WTC11 (cell line): Measurements from ENCODE around the gene MESP1. TPM values are rescaled to one million over a fixed set of nuclear protein-coding genes. Genes with fewer than 3 reads are reported as not detected.

Experiments
- ATAC-seq: fragments of 200-7000 bp; cut with Tn5 transposase; 2 replicates; pipeline ENCODE4 v1.10.0; 2021; ENCODE audit warnings: mild to moderate bottlenecking, moderate library complexity
- CTCF ChIA-PET: fragments of 300-600 bp; sonication (Branson Sonifier 250); formaldehyde crosslinking; loops from one replicate; lab custom pipeline; 2021; ENCODE audit warnings: antibody characterized with exemption; lab: Charles Lee
- POLR2A ChIA-PET: fragments of 350-600 bp; sonication (Branson Sonifier 250); formaldehyde crosslinking; loops from one replicate; lab custom pipeline; 2021; ENCODE audit warnings: antibody characterized with exemption; lab: Charles Lee
- DNase-seq: peaks from one replicate; pipeline ENCODE4 v3.0.0; 2021; ENCODE audit warnings: low spot score
- H3K27ac Mint-ChIP-seq: 2 replicates; pipeline ENCODE4 v1.8.0; 2021; ENCODE audit warnings: mixed read lengths
- H3K27me3 Mint-ChIP-seq: 2 replicates; pipeline ENCODE4 v1.8.0; 2021; ENCODE audit warnings: low read depth, mild to moderate bottlenecking, moderate library complexity, mixed read lengths
- H3K36me3 Mint-ChIP-seq: 2 replicates; pipeline ENCODE4 v1.8.0; 2021; ENCODE audit warnings: mixed read lengths
- H3K4me1 Mint-ChIP-seq: 2 replicates; pipeline ENCODE4 v1.8.0; 2022; ENCODE audit warnings: mixed read lengths
- H3K4me3 Mint-ChIP-seq: 2 replicates; pipeline ENCODE4 v1.8.0; 2021; ENCODE audit warnings: mild to moderate bottlenecking, moderate library complexity, mixed read lengths
- H3K9me3 Mint-ChIP-seq: 2 replicates; pipeline ENCODE4 v1.8.0; 2021; ENCODE audit warnings: mixed read lengths
- EMX1 ChIP-seq: fragments of 250-450 bp; sonication (Bioruptor Pico); IDR thresholded peaks from 2 replicates; pipeline ENCODE4 v1.8.0; 2021; ENCODE audit warnings: mild to moderate bottlenecking
- GTF2I ChIP-seq: fragments of 250-450 bp; sonication (Bioruptor Pico); conservative IDR thresholded peaks from 2 replicates; pipeline ENCODE4 v1.4.0; 2021; ENCODE audit warnings: mild to moderate bottlenecking
- JAZF1 ChIP-seq: fragments of 250-450 bp; sonication (Bioruptor Pico); IDR thresholded peaks from 2 replicates; pipeline ENCODE4 v1.9.0; 2021; ENCODE audit warnings: moderate library complexity, mild to moderate bottlenecking, inconsistent platforms
- NR3C1 ChIP-seq: sonication (generic); formaldehyde crosslinking; conservative IDR thresholded peaks from 2 replicates; pipeline ENCODE4 v1.8.1; 2023; ENCODE audit warnings: low read depth, mild to moderate bottlenecking, missing genetic modification reagents
- RORB ChIP-seq: fragments of 250-450 bp; sonication (Bioruptor Pico); IDR thresholded peaks from 2 replicates; pipeline ENCODE4 v1.9.0; 2021; ENCODE audit warnings: mild to moderate bottlenecking
- SMAD3 ChIP-seq: sonication (generic); formaldehyde crosslinking; IDR thresholded peaks from 2 replicates; pipeline ENCODE4 v1.8.0; 2022; ENCODE audit warnings: missing genetic modification reagents, mild to moderate bottlenecking, borderline replicate concordance
- SOX15 ChIP-seq: fragments of 250-450 bp; sonication (Bioruptor Pico); IDR thresholded peaks from 2 replicates; pipeline ENCODE4 v1.9.0; 2021; ENCODE audit warnings: mild to moderate bottlenecking
- ZNF138 ChIP-seq: sonication (generic); formaldehyde crosslinking; conservative IDR thresholded peaks from 2 replicates; pipeline ENCODE4 v1.8.1; 2022; ENCODE audit warnings: mild to moderate bottlenecking, moderate library complexity, missing genetic modification reagents
- ZNF317 ChIP-seq: sonication (generic); formaldehyde crosslinking; IDR thresholded peaks from 2 replicates; pipeline ENCODE4 v1.8.1; 2023; ENCODE audit warnings: low read depth, mild to moderate bottlenecking, moderate library complexity, missing genetic modification reagents, borderline replicate concordance
- total RNA-seq: library from RNA; stranded (reverse); gene quantifications from 3 replicates; pipeline ENCODE4 v1.2.3, GENCODE V29; 2021
- TF ChIP-seq, protein P1 (sequence below): sonication (generic); formaldehyde crosslinking; IDR thresholded peaks from 2 replicates; pipeline ENCODE4 v1.8.0; 2022; ENCODE audit warnings: mild to moderate bottlenecking, missing genetic modification reagents
- TF ChIP-seq, protein P2 (sequence below): fragments of 200-600 bp; IDR thresholded peaks from 2 replicates; pipeline ENCODE4 v1.8.0; 2022; ENCODE audit warnings: antibody characterized with exemption
- TF ChIP-seq, protein P3 (sequence below): sonication (generic); formaldehyde crosslinking; IDR thresholded peaks from 2 replicates; pipeline ENCODE4 v1.8.0; 2023; ENCODE audit warnings: missing genetic modification reagents, mild to moderate bottlenecking, borderline replicate concordance
- TF ChIP-seq, protein P4 (sequence below): sonication (generic); formaldehyde crosslinking; IDR thresholded peaks from 2 replicates; pipeline ENCODE4 v1.8.0; 2023; ENCODE audit warnings: missing genetic modification reagents
- TF ChIP-seq, protein P5 (sequence below): sonication (generic); formaldehyde crosslinking; IDR thresholded peaks from 2 replicates; pipeline ENCODE4 v1.8.1; 2023; ENCODE audit warnings: mild to moderate bottlenecking, missing genetic modification reagents, borderline replicate concordance

The MESP1 gene
- total RNA-seq, 1 experiment from 2014 or later = 0.50 TPM

DNA sequence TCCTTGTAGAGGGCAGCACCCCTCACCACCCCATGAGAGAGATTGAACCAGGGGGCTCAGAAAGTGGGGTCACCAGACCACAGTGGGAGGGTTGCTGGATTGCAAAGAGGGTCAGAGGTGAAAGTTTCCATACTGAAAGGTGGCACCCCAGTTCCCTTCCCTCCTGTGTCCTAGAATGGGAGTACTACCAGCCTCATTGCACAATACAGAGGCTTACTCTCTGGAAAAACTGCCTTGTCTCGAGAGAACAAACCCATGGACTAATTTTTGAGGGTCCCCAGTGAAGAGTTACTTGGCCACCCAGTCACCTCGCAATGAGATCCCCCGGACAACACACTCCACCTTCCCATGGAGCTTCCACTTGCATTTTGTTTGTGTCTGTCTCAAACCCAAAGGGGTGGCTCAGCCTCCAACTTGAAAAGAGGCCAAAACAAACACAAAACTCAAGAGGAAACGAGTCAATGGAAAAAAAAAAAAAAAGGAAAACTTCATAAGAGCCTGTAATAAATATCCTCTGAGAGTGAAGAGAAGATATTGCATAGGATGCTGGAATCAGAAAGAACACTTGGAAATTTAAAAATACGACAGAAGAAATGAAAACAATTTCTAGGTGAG, 43.7 kb upstream of the MESP1 start (continued):
- TF ChIP-seq, protein P1, sequence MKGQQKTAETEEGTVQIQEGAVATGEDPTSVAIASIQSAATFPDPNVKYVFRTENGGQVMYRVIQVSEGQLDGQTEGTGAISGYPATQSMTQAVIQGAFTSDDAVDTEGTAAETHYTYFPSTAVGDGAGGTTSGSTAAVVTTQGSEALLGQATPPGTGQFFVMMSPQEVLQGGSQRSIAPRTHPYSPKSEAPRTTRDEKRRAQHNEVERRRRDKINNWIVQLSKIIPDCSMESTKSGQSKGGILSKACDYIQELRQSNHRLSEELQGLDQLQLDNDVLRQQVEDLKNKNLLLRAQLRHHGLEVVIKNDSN = no peak
- TF ChIP-seq, protein P2, sequence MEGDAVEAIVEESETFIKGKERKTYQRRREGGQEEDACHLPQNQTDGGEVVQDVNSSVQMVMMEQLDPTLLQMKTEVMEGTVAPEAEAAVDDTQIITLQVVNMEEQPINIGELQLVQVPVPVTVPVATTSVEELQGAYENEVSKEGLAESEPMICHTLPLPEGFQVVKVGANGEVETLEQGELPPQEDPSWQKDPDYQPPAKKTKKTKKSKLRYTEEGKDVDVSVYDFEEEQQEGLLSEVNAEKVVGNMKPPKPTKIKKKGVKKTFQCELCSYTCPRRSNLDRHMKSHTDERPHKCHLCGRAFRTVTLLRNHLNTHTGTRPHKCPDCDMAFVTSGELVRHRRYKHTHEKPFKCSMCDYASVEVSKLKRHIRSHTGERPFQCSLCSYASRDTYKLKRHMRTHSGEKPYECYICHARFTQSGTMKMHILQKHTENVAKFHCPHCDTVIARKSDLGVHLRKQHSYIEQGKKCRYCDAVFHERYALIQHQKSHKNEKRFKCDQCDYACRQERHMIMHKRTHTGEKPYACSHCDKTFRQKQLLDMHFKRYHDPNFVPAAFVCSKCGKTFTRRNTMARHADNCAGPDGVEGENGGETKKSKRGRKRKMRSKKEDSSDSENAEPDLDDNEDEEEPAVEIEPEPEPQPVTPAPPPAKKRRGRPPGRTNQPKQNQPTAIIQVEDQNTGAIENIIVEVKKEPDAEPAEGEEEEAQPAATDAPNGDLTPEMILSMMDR = no peak
- TF ChIP-seq NR3C1 = no peak
- TF ChIP-seq SMAD3 (CRISPR knock-in tag) = no peak
- TF ChIP-seq ZNF317 (CRISPR knock-in tag) = no peak
- TF ChIP-seq, protein P3, sequence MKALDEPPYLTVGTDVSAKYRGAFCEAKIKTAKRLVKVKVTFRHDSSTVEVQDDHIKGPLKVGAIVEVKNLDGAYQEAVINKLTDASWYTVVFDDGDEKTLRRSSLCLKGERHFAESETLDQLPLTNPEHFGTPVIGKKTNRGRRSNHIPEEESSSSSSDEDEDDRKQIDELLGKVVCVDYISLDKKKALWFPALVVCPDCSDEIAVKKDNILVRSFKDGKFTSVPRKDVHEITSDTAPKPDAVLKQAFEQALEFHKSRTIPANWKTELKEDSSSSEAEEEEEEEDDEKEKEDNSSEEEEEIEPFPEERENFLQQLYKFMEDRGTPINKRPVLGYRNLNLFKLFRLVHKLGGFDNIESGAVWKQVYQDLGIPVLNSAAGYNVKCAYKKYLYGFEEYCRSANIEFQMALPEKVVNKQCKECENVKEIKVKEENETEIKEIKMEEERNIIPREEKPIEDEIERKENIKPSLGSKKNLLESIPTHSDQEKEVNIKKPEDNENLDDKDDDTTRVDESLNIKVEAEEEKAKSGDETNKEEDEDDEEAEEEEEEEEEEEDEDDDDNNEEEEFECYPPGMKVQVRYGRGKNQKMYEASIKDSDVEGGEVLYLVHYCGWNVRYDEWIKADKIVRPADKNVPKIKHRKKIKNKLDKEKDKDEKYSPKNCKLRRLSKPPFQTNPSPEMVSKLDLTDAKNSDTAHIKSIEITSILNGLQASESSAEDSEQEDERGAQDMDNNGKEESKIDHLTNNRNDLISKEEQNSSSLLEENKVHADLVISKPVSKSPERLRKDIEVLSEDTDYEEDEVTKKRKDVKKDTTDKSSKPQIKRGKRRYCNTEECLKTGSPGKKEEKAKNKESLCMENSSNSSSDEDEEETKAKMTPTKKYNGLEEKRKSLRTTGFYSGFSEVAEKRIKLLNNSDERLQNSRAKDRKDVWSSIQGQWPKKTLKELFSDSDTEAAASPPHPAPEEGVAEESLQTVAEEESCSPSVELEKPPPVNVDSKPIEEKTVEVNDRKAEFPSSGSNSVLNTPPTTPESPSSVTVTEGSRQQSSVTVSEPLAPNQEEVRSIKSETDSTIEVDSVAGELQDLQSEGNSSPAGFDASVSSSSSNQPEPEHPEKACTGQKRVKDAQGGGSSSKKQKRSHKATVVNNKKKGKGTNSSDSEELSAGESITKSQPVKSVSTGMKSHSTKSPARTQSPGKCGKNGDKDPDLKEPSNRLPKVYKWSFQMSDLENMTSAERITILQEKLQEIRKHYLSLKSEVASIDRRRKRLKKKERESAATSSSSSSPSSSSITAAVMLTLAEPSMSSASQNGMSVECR (CRISPR knock-in tag) = no peak
- no peak for TF ChIP-seq SOX15
- TF ChIP-seq, protein P4, sequence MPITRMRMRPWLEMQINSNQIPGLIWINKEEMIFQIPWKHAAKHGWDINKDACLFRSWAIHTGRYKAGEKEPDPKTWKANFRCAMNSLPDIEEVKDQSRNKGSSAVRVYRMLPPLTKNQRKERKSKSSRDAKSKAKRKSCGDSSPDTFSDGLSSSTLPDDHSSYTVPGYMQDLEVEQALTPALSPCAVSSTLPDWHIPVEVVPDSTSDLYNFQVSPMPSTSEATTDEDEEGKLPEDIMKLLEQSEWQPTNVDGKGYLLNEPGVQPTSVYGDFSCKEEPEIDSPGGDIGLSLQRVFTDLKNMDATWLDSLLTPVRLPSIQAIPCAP = no peak
- TF ChIP-seq, all 79 proteins: peak for 0

DNA sequence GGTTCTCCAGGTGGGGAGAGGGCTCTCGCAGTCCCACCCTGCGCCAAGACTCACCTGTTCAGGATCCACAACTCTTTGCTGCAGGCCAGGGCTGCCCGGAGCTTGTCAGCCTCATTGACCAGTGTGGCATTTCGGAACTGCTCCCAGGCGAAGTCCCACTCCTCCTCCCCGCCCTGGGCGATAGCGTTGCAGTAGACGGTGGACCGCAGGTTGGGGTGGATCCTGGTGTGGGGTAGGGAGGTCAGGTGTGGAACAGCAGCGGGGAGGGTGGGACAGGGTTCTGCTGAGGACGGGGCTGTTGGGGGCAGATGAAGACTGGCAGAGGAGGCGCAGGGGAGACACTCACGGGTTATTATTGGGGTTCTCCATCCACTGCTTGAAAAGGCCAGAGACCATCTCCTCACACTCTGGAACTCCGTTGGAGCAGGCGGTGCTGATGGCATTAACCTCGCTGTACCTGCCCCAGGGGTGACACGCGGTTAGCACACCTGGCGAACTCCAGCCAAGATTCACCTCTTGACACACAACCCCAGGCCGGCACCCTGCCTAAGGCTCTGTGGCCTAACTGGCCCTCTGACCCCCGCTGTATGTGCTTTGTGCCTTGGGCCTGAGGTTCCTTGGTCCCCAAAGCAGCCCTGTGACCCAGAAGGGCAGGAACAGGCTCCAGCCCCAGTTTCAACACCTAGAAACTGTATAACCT, 41.2 kb upstream of the MESP1 start:
- no peak for DNase-seq

More for the DNA sequence above, 41.2 kb upstream of the MESP1 start:
- no peaks in the 10 kb centered on the region; the same call in 1 of the 2 replicates for H3K27me3 Mint-ChIP-seq
- ChIA-PET CTCF (interaction anchor here (0.8 to 1.0 kb wide), 2 partner anchors 19 to 31 kb away, joined by 3 to 4 read pairs; no protein-coding TSS in a partner anchor), POLR2A (no interaction called here)
- no peaks in the 10 kb centered on the region for H3K4me1 Mint-ChIP-seq
- no peak for ATAC-seq
- no peak overlapping the region for H3K4me3 Mint-ChIP-seq
- H3K36me3 Mint-ChIP-seq = peaks cover 8% of the 10 kb centered on the region
- peaks cover 10% of the 10 kb centered on the region for H3K9me3 Mint-ChIP-seq
- H3K27ac Mint-ChIP-seq = no peak overlapping the region
- TF ChIP-seq ZNF138 (CRISPR knock-in tag) = no peak
- no peak for TF ChIP-seq SMAD3 (CRISPR knock-in tag)
- no peak for TF ChIP-seq RORB
- TF ChIP-seq, protein P5, sequence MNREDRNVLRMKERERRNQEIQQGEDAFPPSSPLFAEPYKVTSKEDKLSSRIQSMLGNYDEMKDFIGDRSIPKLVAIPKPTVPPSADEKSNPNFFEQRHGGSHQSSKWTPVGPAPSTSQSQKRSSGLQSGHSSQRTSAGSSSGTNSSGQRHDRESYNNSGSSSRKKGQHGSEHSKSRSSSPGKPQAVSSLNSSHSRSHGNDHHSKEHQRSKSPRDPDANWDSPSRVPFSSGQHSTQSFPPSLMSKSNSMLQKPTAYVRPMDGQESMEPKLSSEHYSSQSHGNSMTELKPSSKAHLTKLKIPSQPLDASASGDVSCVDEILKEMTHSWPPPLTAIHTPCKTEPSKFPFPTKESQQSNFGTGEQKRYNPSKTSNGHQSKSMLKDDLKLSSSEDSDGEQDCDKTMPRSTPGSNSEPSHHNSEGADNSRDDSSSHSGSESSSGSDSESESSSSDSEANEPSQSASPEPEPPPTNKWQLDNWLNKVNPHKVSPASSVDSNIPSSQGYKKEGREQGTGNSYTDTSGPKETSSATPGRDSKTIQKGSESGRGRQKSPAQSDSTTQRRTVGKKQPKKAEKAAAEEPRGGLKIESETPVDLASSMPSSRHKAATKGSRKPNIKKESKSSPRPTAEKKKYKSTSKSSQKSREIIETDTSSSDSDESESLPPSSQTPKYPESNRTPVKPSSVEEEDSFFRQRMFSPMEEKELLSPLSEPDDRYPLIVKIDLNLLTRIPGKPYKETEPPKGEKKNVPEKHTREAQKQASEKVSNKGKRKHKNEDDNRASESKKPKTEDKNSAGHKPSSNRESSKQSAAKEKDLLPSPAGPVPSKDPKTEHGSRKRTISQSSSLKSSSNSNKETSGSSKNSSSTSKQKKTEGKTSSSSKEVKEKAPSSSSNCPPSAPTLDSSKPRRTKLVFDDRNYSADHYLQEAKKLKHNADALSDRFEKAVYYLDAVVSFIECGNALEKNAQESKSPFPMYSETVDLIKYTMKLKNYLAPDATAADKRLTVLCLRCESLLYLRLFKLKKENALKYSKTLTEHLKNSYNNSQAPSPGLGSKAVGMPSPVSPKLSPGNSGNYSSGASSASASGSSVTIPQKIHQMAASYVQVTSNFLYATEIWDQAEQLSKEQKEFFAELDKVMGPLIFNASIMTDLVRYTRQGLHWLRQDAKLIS (CRISPR knock-in tag) = no peak
- TF ChIP-seq EMX1 = no peak
- TF ChIP-seq, protein P1 = no peak
- TF ChIP-seq GTF2I (CRISPR knock-in tag) = no peak
- TF ChIP-seq JAZF1 (CRISPR knock-in tag) = no peak
